GM12878 (cell line): Measurements from ENCODE around the gene MPC1L. TPM values are rescaled to one million over a fixed set of nuclear protein-coding genes. Genes with fewer than 3 reads are reported as not detected.
"Not testable (repeated sequence)": the region's sequence is repeated elsewhere in the genome, so short reads cannot be mapped to it uniquely, and the experiment has no call there.

Experiments
- ATAC-seq: fragments of 200-7000 bp; cut with Tn5 transposase; 3 replicates; pipeline ENCODE4 v1.9.1; 2020; ENCODE audit warnings: mild to moderate bottlenecking, moderate library complexity
- BruUV-seq: library from RNA; stranded (reverse); fragments of 400-500 nt; replicated peaks from 2 replicates; lab custom pipeline; 2021; lab: Mats Ljungman, UMichigan
- CTCF ChIA-PET: fragments of 300-600 bp; sonication (Branson Sonifier 250); formaldehyde crosslinking; extraction: SDS; loops from one replicate; lab custom pipeline; 2021; ENCODE audit warnings: inconsistent platforms; lab: Yijun Ruan, JAX
- POLR2A ChIA-PET: fragments of 350-600 bp; formaldehyde crosslinking; extraction: SDS; loops from one replicate; lab custom pipeline; 2021; ENCODE audit warnings: inconsistent platforms; lab: Charles Lee
- RAD21 ChIA-PET: fragments of 300-600 bp; sonication (Branson Sonifier 250); formaldehyde crosslinking; loops from one replicate; lab custom pipeline; 2023; ENCODE audit warnings: antibody characterized with exemption; ENCODE audit not compliant: unreplicated experiment; lab: Charles Lee
- SMC1A ChIA-PET: fragments of 300-600 bp; sonication (Branson Sonifier 250); formaldehyde crosslinking; loops from one replicate; lab custom pipeline; 2023; ENCODE audit not compliant: unreplicated experiment, uncharacterized antibody; lab: Charles Lee
- DNase-seq: peaks from one replicate; pipeline ENCODE4 v3.0.0-alpha.2; 2011; ENCODE audit warnings: low read depth, low spot score
- FAIRE-seq: peaks from 3 replicates; lab custom pipeline; 2011; peaks lifted over from hg19 to GRCh38; lab: Jason Lieb, UNC
- H2AFZ ChIP-seq: 2 replicates; pipeline ENCODE4 v1.6.0; 2011; ENCODE audit warnings: low read depth, low read length, control low read depth; ENCODE audit not compliant: control insufficient read depth
- H3K27ac ChIP-seq: 2 replicates; pipeline ENCODE4 v1.5.1; 2011; ENCODE audit warnings: control low read depth; ENCODE audit not compliant: control insufficient read depth, insufficient read depth
- H3K27me3 ChIP-seq, 2 experiments: replicated peaks in 1 of 2; 2 replicates each; pipeline versions ENCODE4 v1.6.0 to v1.6.1; 2011; ENCODE audit warnings: low read length in 1 of 2; ENCODE audit not compliant: control insufficient read depth in 2 of 2, insufficient read depth in 2 of 2
- H3K36me3 ChIP-seq, 2 experiments: 2 replicates each; pipeline ENCODE4 v1.5.1; 2011; ENCODE audit warnings: low read length in 1 of 2; ENCODE audit not compliant: control insufficient read depth in 2 of 2, insufficient read depth in 2 of 2
- H3K4me1 ChIP-seq: 2 replicates; pipeline ENCODE4 v1.6.1; 2011; ENCODE audit warnings: mild to moderate bottlenecking, low read length, moderate library complexity, mixed read lengths; ENCODE audit not compliant: control insufficient read depth, insufficient read depth
- H3K4me2 ChIP-seq: 2 replicates; pipeline ENCODE4 v1.6.0; 2011; ENCODE audit warnings: control low read depth; ENCODE audit not compliant: control insufficient read depth, insufficient read depth
- H3K4me3 ChIP-seq: fragments of 200-600 bp; sonication (generic); 2 replicates; pipeline ENCODE4 v1.5.1; 2016
- H3K79me2 ChIP-seq: 2 replicates; pipeline ENCODE4 v1.6.0; 2011; ENCODE audit warnings: low read length; ENCODE audit not compliant: control insufficient read depth, insufficient read depth
- H3K9ac ChIP-seq: 2 replicates; pipeline ENCODE4 v1.8.0; 2011; ENCODE audit warnings: low read length, control low read depth, mixed read lengths; ENCODE audit not compliant: control insufficient read depth, insufficient read depth
- H3K9me3 ChIP-seq: replicated peaks from 3 replicates; pipeline ENCODE4 v1.5.1; 2011; ENCODE audit warnings: mild to moderate bottlenecking, low read length; ENCODE audit not compliant: control insufficient read depth, insufficient read depth
- H4K20me1 ChIP-seq: 2 replicates; pipeline ENCODE4 v1.6.0; 2011; ENCODE audit not compliant: control insufficient read depth, insufficient read depth
- NFYA ChIP-seq: IDR thresholded peaks from 2 replicates; pipeline ENCODE4 v1.6.1; 2011; ENCODE audit warnings: low read depth, mild to moderate bottlenecking, low read length, improper control_type of control experiment, borderline replicate concordance
- RAD21 ChIP-seq: IDR thresholded peaks from 2 replicates; pipeline ENCODE4 v1.6.1; 2011; ENCODE audit warnings: mild to moderate bottlenecking, low read depth, low read length, moderate library complexity; ENCODE audit not compliant: insufficient read depth
- SMC3 ChIP-seq: IDR thresholded peaks from 2 replicates; pipeline ENCODE4 v1.6.1; 2011; ENCODE audit warnings: low read length, improper control_type of control experiment, borderline replicate concordance
- YY1 ChIP-seq: IDR thresholded peaks from 2 replicates; pipeline ENCODE4 v1.6.1; 2011; ENCODE audit warnings: low read depth, mild to moderate bottlenecking, low read length
- ZNF207 ChIP-seq: fragments of 450-650 bp; IDR thresholded peaks from 2 replicates; pipeline ENCODE4 v1.6.1; 2014; ENCODE audit warnings: antibody characterized with exemption, mild to moderate bottlenecking, borderline replicate concordance
- WGBS: methylation state at CpG from one replicate; pipeline ENCODE4 v1.1.6; 2016; ENCODE audit warnings: low lambda C conversion rate; ENCODE audit not compliant: insufficient replicate concordance, insufficient coverage; ENCODE audit errors: missing lambda C conversion rate; 5-methylcytosine and 5-hydroxymethylcytosine counted together
- in situ Hi-C: fragments of 300-500 bp; cut with MboI; formaldehyde crosslinking; loops from 9 replicates; pipeline ENCODE4 v1.14.3; 2018; ENCODE audit warnings: mixed read lengths
- intact Hi-C: fragments of 100-400 bp; cut with micrococcal nuclease; formaldehyde crosslinking; loops from one replicate; pipeline ENCODE4 v1.14.2; 2022; ENCODE audit not compliant: unreplicated experiment
- polyA plus RNA-seq, 11 experiments: library from polyadenylated mRNA; depleted of rRNA in 4 of 11; unstranded in 6 of 11; stranded (reverse) in 5 of 11; fragments of >200 nt; fragmentation: Nextera tagmentation in 4 of 11; fragmentation: Illumina TruSeq in 1 of 11; extraction: Ambion mirVana in 4 of 11; extraction: Trizol in 1 of 11; gene quantifications; 1 replicate in 1 of 11; 2 replicates in 10 of 11; pipeline versions ENCODE4 v1.2.1 to v1.2.3, GENCODE V29; 2011 to 2016; ENCODE audit warnings: inconsistent platforms in 2 of 11, missing spikeins in 2 of 11, low read depth in 1 of 11
- total RNA-seq, 4 experiments: library from RNA; depleted of rRNA in 3 of 4; stranded (reverse); fragments of >200 nt in 3 of 4; fragmentation: Illumina TruSeq in 1 of 4; extraction: Trizol in 1 of 4; gene quantifications; 2 replicates each; pipeline versions ENCODE4 v1.2.1 to v1.2.3, GENCODE V29; 2013 to 2021
- TF ChIP-seq, protein P1 (sequence below), 3 experiments: IDR thresholded peaks in 2 of 3; conservative IDR thresholded peaks in 1 of 3; 2 replicates each; pipeline ENCODE4 v1.5.1; 2011; ENCODE audit warnings: low read depth in 3 of 3, low read length in 3 of 3, mild to moderate bottlenecking in 3 of 3, control low read depth in 2 of 3, moderate library complexity in 2 of 3, inconsistent platforms in 1 of 3, mixed read lengths in 1 of 3; ENCODE audit not compliant: control insufficient read depth in 2 of 3, insufficient read depth in 1 of 3; ENCODE audit errors: extremely low read depth in 1 of 3

Gene MPC1L
- total and polyA plus RNA-seq, 10 of the 15 experiments (the other 5 are each of a cell fraction or from before 2014, with no cell fraction given) = not detected

DNA sequence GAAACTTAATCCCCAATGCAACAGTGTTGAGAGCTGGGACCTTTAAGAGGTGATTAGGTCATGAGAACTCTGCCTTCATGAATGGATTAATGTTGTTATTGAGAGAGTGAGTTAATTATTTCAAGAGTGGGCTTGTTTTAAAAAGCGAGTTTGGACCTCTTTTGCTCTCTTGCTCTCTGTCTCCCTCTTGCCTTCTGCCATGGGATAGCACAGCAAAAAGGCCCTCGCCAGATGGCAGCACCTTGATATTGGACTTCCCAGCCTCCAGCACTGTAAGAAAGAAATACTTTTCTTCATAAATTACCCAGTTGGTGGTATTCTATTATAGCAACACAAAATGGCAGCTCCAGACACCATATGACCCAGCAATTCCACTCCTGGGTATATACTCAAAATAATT lies 49.5 kb upstream of the MPC1L start:
- WGBS = 0% methylated on average over 2 of the region's 2 CpGs
- ChIA-PET RAD21 (interaction anchor here (0.7 to 1.4 kb wide), 2 partner anchors 23 to 29 kb away, joined by 3 to 7 read pairs; no protein-coding TSS in a partner anchor), SMC1A (interaction anchor here (0.7 to 2.5 kb wide), 4 partner anchors 28 to 454 kb away, joined by 3 to 6 read pairs (median 5); no protein-coding TSS in a partner anchor), POLR2A (interaction anchor here (0.7 kb wide), 1 partner anchor 15 kb away, joined by 6 read pairs; no protein-coding TSS in a partner anchor), CTCF (interaction anchor here (0.6 to 5.4 kb wide), 7 partner anchors 8 to 764 kb away, joined by 3 to 50 read pairs (median 3); no protein-coding TSS in a partner anchor)
- no peaks in the 10 kb centered on the region for H3K79me2 ChIP-seq
- no peaks in the 10 kb centered on the region for H3K27me3 ChIP-seq
- no TSS peak for BruUV-seq
- ATAC-seq (peak; percentile 72), DNase-seq (no peak), FAIRE-seq (peak; percentile 79)
- H3K27ac ChIP-seq = no peak overlapping the region
- intact Hi-C loops (loop anchor here (5.0 kb wide), 1 partner anchor 74 kb away; the partner anchor contains the start of gene CXorf38), in situ Hi-C loops (no loop called here)
- no peak overlapping the region for H3K4me3 ChIP-seq
- TF ChIP-seq SMC3 = peak; percentile 54; the same call in 1 of the 2 replicates
- peak; percentile 48 for TF ChIP-seq RAD21
- no peak for TF ChIP-seq ZNF207
- TF ChIP-seq YY1 = 0 out of 2 replicates have a peak, but pooled peaks have one; percentile 49
- TF ChIP-seq NFYA = no peak
- TF ChIP-seq, protein P1, sequence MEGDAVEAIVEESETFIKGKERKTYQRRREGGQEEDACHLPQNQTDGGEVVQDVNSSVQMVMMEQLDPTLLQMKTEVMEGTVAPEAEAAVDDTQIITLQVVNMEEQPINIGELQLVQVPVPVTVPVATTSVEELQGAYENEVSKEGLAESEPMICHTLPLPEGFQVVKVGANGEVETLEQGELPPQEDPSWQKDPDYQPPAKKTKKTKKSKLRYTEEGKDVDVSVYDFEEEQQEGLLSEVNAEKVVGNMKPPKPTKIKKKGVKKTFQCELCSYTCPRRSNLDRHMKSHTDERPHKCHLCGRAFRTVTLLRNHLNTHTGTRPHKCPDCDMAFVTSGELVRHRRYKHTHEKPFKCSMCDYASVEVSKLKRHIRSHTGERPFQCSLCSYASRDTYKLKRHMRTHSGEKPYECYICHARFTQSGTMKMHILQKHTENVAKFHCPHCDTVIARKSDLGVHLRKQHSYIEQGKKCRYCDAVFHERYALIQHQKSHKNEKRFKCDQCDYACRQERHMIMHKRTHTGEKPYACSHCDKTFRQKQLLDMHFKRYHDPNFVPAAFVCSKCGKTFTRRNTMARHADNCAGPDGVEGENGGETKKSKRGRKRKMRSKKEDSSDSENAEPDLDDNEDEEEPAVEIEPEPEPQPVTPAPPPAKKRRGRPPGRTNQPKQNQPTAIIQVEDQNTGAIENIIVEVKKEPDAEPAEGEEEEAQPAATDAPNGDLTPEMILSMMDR (IDR thresholded peaks at IDR 0.05 in 2 of 3, conservative IDR thresholded peaks at IDR 0.05 in 1 of 3; ENCODE audit: control insufficient read depth in 2 of 3, extremely low read depth in 1 of 3, insufficient read depth in 1 of 3, low read depth in 3 of 3, low read length in 3 of 3) = peak; percentile 86 to 90 (median 87)
- H2AFZ ChIP-seq = no peak overlapping the region
- H3K4me2 ChIP-seq = no peak overlapping the region
- peaks cover 3% of the 10 kb centered on the region; the same call in 1 of the 2 replicates for H3K4me1 ChIP-seq
- H4K20me1 ChIP-seq = no peaks in the 10 kb centered on the region
- no peak overlapping the region for H3K9ac ChIP-seq
- H3K9me3 ChIP-seq = no peaks in the 10 kb centered on the region
- H3K36me3 ChIP-seq = no peaks in the 10 kb centered on the region

DNA sequence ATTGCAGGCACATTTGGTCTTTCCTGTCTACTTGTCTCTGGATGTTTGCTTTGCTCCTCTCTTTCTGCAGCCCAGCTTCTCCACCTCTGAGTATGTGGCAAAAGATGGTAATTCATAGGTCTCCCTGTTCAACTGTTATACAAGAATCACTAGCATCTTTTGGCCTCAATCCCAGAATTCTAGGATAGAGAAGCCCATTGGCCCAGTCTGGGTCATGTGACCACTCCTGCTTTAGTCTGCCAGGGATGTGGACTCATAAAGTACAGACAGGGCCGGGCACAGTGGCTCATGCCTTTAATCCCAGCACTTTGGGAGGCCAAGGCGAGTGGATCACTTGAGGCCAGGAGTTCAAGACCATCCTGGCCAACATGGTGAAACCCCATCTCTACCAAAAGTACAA lies 47.8 kb upstream of the MPC1L start:
- POLR2A ChIA-PET, H3K4me1 ChIP-seq, SMC1A ChIA-PET, H3K27ac ChIP-seq, H2AFZ ChIP-seq, H3K36me3 ChIP-seq, in situ Hi-C loops, H3K27me3 ChIP-seq, ATAC-seq, BruUV-seq, H3K79me2 ChIP-seq, H3K9me3 ChIP-seq, FAIRE-seq, H3K4me2 ChIP-seq, H3K9ac ChIP-seq, DNase-seq, intact Hi-C loops, H3K4me3 ChIP-seq, H4K20me1 ChIP-seq: not testable (repeated sequence)
- RAD21 ChIA-PET = interaction anchor here (0.7 kb wide), 1 partner anchor 17 kb away, joined by 3 read pairs; no protein-coding TSS in a partner anchor
- CTCF ChIA-PET = interaction anchor here (1.6 kb wide), 1 partner anchor 31 kb away, joined by 8 read pairs; no protein-coding TSS in a partner anchor
- WGBS = 24% methylated on average over 2 of the region's 2 CpGs
